Measurements from ENCODE around the gene PSMB7.

GRCh38 chr9:124384210-124384609, 31.0 kb downstream of the PSMB7 start:
- TF ChIP-seq CTCF (IDR thresholded peaks at IDR 0.05) (no peak), POLR2AphosphoS5 (IDR thresholded peaks at IDR 0.05) (no peak), EP300 (IDR thresholded peaks at IDR 0.05) (no peak), POLR2A (IDR thresholded peaks at IDR 0.05) (no peak)
